Lower lobe of right lung (tissue), 2 donors: Measurements from ENCODE around the gene CDKN2A. TPM values are rescaled to one million over a fixed set of nuclear protein-coding genes. Genes with fewer than 3 reads are reported as not detected.

Source experiments
- ATAC-seq, 2 donors: fragments of 200-7000 bp; cut with Tn5 transposase; one replicate each; pipeline ENCODE4 v1.9.1; 2020 to 2022; ENCODE audit warnings: mild to moderate bottlenecking in 2 of 2, moderate library complexity in 2 of 2
- DNase-seq: peaks from one replicate; pipeline ENCODE4 v3.0.0-alpha.2; 2020
- H3K27ac ChIP-seq: fragments of 200-600 bp; one replicate; pipeline ENCODE4 v1.8.0; 2022
- H3K27me3 ChIP-seq: fragments of 200-600 bp; one replicate; pipeline ENCODE4 v1.8.0; 2022; ENCODE audit warnings: low read depth
- H3K36me3 ChIP-seq: fragments of 200-600 bp; one replicate; pipeline ENCODE4 v1.8.0; 2022; ENCODE audit warnings: mild to moderate bottlenecking
- H3K4me1 ChIP-seq: fragments of 200-600 bp; one replicate; pipeline ENCODE4 v1.8.0; 2022
- H3K4me3 ChIP-seq: fragments of 200-600 bp; one replicate; pipeline ENCODE4 v1.8.0; 2022; ENCODE audit warnings: mild to moderate bottlenecking
- H3K9me3 ChIP-seq: fragments of 200-600 bp; one replicate; pipeline ENCODE4 v1.8.0; 2022
- intact Hi-C: fragments of 100-400 bp; cut with DNase I; formaldehyde crosslinking; loops from one replicate; pipeline ENCODE4 v1.11.0; 2022
- total RNA-seq: library from RNA; stranded (reverse); fragmentation: NEBNext Ultra II Directional; extraction: Animal tissue kit (Norgen Biotek cat#: 25700); gene quantifications from one replicate; pipeline ENCODE4 v1.2.1, GENCODE V29; 2021
- TF ChIP-seq, protein P1 (sequence below): fragments of 200-600 bp; IDR thresholded peaks from one replicate; pipeline ENCODE4 v1.8.0; 2022; ENCODE audit warnings: antibody characterized with exemption, mild to moderate bottlenecking
- donor health status: DM: no; HTN: yes; CAD: no; lungs with severe emphysema.

The CDKN2A gene
- total RNA-seq, 1 donor from 2014 or later, result 8.4 TPM

DNA sequence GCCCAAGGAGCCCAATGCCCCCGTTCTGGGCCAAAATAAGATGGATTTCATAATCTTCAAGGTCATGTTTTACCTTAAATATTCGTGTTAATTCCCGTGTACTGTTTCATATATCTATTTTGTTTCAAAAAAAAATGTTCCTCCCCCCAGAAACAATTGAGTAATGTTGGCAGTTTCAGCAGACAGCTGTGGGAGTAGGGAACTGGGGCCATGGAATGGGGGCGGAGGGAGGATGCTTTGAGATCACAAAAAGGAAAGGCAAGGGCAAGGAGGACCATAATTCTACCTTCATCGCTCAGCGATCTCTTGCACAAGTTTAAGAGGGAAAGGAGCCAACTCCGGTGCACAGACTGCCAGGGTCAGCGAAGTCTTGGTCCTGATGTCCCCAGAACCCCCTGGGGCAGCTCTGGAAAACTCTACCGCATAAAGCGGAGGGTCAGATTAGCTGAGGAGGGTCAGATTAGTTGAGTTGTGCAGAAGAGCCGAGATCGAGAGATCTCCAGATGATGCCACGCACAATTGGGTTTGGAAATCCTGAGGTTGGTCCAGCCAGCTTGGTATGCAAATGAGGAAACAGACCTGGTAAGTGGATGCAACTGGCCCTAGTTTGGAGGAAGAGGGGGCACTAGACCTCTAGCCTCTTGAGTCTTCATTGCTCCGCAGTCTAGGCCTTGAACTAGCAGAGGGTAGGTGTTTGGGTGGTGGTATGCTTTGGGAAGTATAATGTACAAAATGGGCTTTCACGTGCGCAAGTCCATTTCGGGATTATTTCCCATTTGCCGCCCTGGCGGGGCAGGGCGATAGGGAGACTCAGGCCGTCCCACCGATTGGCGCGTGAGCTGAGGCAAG is 24.0 kb downstream of the CDKN2A start:
- TF ChIP-seq, protein P1, sequence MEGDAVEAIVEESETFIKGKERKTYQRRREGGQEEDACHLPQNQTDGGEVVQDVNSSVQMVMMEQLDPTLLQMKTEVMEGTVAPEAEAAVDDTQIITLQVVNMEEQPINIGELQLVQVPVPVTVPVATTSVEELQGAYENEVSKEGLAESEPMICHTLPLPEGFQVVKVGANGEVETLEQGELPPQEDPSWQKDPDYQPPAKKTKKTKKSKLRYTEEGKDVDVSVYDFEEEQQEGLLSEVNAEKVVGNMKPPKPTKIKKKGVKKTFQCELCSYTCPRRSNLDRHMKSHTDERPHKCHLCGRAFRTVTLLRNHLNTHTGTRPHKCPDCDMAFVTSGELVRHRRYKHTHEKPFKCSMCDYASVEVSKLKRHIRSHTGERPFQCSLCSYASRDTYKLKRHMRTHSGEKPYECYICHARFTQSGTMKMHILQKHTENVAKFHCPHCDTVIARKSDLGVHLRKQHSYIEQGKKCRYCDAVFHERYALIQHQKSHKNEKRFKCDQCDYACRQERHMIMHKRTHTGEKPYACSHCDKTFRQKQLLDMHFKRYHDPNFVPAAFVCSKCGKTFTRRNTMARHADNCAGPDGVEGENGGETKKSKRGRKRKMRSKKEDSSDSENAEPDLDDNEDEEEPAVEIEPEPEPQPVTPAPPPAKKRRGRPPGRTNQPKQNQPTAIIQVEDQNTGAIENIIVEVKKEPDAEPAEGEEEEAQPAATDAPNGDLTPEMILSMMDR, result no peak
- DNase-seq (no peak), ATAC-seq (no peak)
- Histone ChIP-seq H3K27ac (no peak overlapping the region), H3K27me3 (peaks cover 98% of the 10 kb centered on the region), H3K4me1 (peaks cover 36% of the 10 kb centered on the region), H3K36me3 (no peaks in the 10 kb centered on the region), H3K9me3 (no peaks in the 10 kb centered on the region), H3K4me3 (no peak overlapping the region)
- intact Hi-C loops, result no loop called here

- Histone ChIP-seq H3K36me3 (no peaks in the 10 kb centered on the region), H3K4me3 (no peak overlapping the region), H3K27me3 (peaks cover 98% of the 10 kb centered on the region), H3K27ac (no peak overlapping the region), H3K4me1 (peaks cover 33% of the 10 kb centered on the region), H3K9me3 (no peaks in the 10 kb centered on the region)
- TF ChIP-seq, protein P1, result no peak
- ATAC-seq (no peak), DNase-seq (no peak)
- intact Hi-C loops, result no loop called here
Observed at GRCh38 chr9:21969011-21969940, 24.9 kb downstream of the CDKN2A start.

DNA sequence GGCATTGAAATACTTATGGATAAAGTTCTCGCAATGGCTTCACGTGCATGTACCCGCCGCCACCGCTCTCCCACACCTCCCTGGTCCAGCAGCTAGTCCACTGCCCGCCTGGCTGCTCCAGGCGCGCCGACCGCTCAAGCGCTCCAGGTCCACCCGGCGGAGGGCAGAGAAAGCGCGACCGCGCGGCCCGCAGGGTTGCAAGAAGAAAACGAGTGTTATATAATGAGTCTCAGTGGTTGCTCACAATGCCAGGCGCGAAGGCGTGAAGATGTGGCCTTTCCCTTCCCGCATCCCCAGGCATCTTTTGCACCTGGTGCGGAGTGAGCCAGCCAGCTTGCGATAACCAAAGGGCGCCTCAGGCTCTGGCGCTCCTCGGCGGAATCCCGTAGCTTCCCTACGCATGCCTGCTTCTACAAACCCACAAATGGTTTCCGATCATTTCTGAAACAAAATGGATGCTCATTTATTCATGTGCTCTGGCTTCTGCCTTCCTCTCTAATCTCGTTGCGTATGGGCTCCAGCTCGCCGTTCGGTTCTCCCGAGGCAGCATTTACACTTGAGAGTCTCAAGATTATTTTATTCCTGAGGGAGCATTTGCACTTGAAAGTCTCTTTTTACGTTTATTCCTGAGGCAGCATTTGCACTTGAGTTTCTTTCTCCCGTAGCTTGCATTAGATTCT is 25.7 kb downstream of the CDKN2A start:
- no peaks in the 10 kb centered on the region for H3K36me3 ChIP-seq
- H3K4me1 ChIP-seq, result peaks cover 27% of the 10 kb centered on the region
- TF ChIP-seq, protein P1, result no peak
- no peaks in the 10 kb centered on the region for H3K9me3 ChIP-seq
- H3K27me3 ChIP-seq, result peaks cover 98% of the 10 kb centered on the region
- DNase-seq (no peak), ATAC-seq (no peak)
- H3K4me3 ChIP-seq, result no peak overlapping the region
- no peak overlapping the region for H3K27ac ChIP-seq
- intact Hi-C loops, result no loop called here

DNA sequence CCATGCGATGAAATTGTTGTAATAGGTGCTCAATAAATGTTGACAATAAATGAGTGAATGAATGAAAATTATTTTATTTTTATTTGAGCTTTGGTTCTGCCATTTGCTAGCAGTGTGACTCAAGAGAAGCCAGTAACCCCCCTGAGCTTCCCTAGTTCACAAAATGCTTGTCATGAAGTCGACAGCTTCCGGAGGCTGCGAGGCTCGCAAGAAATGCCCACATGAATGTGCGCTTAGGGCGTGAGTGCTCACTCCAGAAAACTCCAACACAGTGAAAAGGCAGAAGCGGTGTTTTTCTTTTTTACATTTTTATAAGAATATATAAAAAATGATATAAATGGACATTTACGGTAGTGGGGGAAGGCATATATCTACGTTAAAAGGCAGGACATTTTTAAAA is 26.5 kb downstream of the CDKN2A start:
- H3K27ac ChIP-seq, result no peak overlapping the region
- no peaks in the 10 kb centered on the region for H3K9me3 ChIP-seq
- intact Hi-C loops, result no loop called here
- H3K27me3 ChIP-seq, result peaks cover 99% of the 10 kb centered on the region
- TF ChIP-seq, protein P1, result no peak
- H3K4me3 ChIP-seq, result no peak overlapping the region
- H3K4me1 ChIP-seq, result peaks cover 27% of the 10 kb centered on the region
- DNase-seq (no peak), ATAC-seq (no peak)
- no peaks in the 10 kb centered on the region for H3K36me3 ChIP-seq

- Histone ChIP-seq H3K4me3 (no peak overlapping the region), H3K27me3 (peaks cover 96% of the 10 kb centered on the region), H3K27ac (no peak overlapping the region), H3K36me3 (no peaks in the 10 kb centered on the region), H3K9me3 (no peaks in the 10 kb centered on the region), H3K4me1 (peaks cover 27% of the 10 kb centered on the region)
- intact Hi-C loops, result no loop called here
- TF ChIP-seq, protein P1, result no peak
- ATAC-seq, result no peak
- DNase-seq, result no peak
Observed at GRCh38 chr9:21967169-21967568, 27.0 kb downstream of the CDKN2A start.
